Measurements from ENCODE around the gene ELF5.

ELF5 gene

DNA sequence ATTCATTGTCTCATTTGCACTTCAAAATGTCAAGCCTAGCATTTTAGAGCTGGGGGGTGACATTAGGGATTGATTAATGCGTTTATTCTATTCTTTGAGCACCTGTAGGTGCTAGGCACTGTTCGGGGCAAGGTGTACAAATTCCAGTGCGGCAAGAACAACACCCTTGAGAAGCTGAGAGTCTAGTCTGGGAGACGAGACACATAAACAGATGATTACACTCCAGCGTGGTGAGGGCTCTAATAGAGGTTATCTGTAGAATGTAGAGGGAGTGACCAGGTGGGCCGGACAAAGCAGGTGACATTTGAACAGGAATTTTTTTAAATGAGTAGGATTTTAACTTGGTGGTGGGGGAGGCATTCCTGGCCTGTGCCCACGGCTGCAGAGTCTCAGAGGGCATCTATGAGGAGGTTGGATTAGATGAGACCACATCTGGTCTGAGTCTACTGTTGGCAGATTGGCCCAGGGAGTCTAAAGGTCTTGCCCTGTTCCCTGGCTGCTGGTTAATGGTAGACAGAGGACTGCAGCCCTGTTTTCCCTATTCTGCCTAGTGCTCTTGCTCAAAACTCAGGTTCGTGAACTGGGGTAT, 73.9 kb downstream of the ELF5 start:
- Histone ChIP-seq H3K36me3 (ENCODE audit: control insufficient read depth in 2 of 2, insufficient read depth in 2 of 2, low read length in 2 of 2) (no peaks in the 10 kb centered on the region), H3K27me3 (ENCODE audit: control insufficient read depth in 1 of 2, insufficient read depth in 2 of 2, low read length in 2 of 2) (no peaks in the 10 kb centered on the region), H3K9me3 (ENCODE audit: control insufficient read depth in 2 of 2, low read length in 2 of 2) (no peaks in the 10 kb centered on the region), H3K4me3 (ENCODE audit: low read length in 2 of 2) (peak overlapping the region; percentile 71 to 94), H3K9ac (ENCODE audit: low read length in 2 of 2) (peak overlapping the region; percentile 71 to 85), H3K4me1 (ENCODE audit: control insufficient read depth, insufficient read depth, low read length) (peaks cover 11% of the 10 kb centered on the region), H3K27ac (ENCODE audit: low read length) (peak overlapping the region; percentile 94)

DNA sequence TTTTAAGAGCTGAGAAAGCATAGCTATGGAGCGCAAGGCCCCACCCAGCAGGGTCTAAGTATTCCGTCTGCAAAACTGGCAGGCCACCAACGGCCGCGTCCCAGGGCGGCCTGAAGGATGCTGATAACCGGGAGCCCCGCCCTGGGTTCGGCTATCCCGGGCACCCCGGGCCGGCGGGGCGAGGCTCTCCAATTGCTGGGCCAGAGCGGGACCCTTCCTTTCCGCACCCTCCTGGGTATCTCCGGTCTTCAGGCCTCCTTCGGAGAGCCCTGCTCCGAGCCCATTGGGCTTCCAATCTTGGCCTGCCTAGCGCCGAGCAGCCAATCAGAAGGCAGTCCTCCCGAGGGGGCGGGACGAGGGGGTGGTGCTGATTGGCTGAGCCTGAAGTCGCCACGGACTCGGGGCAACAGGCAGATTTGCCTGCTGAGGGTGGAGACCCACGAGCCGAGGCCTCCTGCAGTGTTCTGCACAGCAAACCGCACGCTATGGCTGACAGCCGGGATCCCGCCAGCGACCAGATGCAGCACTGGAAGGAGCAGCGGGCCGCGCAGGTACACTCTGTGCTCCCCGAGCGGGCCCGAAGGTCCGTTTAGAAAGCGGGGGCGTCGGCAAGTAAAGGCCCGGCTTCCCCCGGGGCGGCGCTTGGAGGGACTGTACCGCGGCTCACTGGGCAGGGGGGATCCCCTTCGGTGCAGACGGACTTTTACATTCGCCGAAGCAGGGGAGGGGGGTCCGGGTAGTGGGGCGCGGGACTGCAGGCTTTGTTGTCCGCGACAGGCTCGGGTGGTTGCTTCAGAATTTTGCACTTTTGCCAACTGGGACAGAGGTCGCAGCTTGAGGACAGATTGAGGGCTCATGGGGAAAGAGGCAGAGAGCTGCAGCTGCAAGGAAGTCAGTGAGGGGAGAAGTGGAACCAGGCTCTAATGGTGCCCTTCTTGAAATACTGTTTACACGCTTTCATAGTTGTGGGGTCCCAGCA, 74.8 kb downstream of the ELF5 start, which contains the start of gene CAT:
Gene CAT (plus strand): TSS at position 406 of the 979 bp plus-strand sequence. CDS start 80 bp downstream, at position 486.
- Histone ChIP-seq H3K9ac (ENCODE audit: low read length in 2 of 2) (peak within 1 kb of the TSS; percentile 83 to 85), H3K27me3 (ENCODE audit: control insufficient read depth in 1 of 2, insufficient read depth in 2 of 2, low read length in 2 of 2) (no peaks in the 10 kb centered on the region), H3K9me3 (ENCODE audit: control insufficient read depth in 2 of 2, low read length in 2 of 2) (no peaks in the 10 kb centered on the region), H3K4me1 (ENCODE audit: control insufficient read depth, insufficient read depth, low read length) (peaks cover 11% of the 10 kb centered on the region), H3K4me3 (ENCODE audit: low read length in 2 of 2) (peak within 1 kb of the TSS; percentile 71 to 94), H3K27ac (ENCODE audit: low read length) (peak within 1 kb of the TSS; percentile 94), H3K36me3 (ENCODE audit: control insufficient read depth in 2 of 2, insufficient read depth in 2 of 2, low read length in 2 of 2) (no peaks in the 10 kb centered on the region)

DNA sequence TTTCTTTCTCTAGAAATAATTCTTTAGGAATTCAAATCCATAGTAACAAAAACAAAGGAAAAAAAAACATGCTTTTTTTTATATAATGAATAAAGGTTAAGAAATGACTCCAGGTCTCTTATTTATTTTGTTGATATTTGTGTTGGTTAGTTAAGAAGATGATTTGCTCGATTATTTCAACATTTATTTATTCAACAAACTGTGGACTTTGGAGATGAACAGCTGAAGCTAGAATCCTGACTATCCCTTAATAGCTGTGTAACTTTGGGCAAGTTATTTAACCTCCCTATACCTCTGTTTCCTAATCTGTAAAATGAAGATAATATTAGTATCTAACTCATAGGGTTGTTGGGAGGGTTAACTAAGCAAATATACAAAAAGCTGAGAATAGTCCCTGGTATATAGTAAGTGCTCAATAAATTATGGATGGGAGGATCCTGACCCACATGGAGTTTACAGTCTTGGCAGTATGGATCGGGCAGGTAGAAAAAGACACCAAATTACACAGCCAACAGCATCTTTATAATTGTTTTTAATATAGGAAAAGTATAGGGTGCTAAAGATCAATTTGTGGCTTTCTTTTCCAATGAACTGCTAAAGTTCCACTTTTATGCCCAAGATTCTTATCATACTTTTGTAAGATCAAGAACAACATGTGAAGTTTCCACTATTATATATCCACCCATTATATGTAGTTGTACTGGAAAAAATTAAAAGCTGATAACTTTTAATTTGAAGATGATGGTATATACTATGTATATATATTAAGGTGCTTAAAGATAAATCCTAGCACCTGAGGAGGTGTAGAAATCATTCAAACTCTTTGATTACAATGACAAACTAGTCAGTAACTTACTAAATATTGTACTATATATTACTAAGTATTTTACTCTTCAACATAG, 76.1 kb downstream of the ELF5 start:
- Histone ChIP-seq H3K9me3 (ENCODE audit: control insufficient read depth in 2 of 2, low read length in 2 of 2) (no peaks in the 10 kb centered on the region), H3K4me3 (ENCODE audit: low read length in 2 of 2) (peak overlapping the region; percentile 71 to 94), H3K36me3 (ENCODE audit: control insufficient read depth in 2 of 2, insufficient read depth in 2 of 2, low read length in 2 of 2) (no peaks in the 10 kb centered on the region), H3K27ac (ENCODE audit: low read length) (no peak overlapping the region), H3K9ac (ENCODE audit: low read length in 2 of 2) (peak overlapping the region; percentile 83 to 85), H3K4me1 (ENCODE audit: control insufficient read depth, insufficient read depth, low read length) (peaks cover 11% of the 10 kb centered on the region), H3K27me3 (ENCODE audit: control insufficient read depth in 1 of 2, insufficient read depth in 2 of 2, low read length in 2 of 2) (no peaks in the 10 kb centered on the region)

DNA sequence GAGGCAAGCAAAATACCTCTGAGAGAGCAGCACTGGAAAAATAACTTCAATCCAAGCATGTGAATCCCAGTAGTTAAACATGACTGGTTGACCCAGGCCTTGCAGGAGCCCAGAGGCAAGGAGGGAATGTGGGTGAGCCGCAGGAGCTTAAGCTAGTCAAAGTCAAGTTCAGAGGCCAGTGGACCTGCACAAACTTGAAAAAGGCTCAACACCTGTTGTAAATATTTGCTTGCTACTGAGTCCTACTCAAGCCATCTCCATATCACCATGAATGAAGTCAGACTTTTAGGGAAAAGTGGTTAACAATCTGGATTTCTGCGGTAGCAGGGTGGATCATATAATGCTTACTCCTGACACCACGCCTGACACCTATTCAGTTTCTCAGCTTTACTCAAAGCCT, 79.7 kb downstream of the ELF5 start:
- Histone ChIP-seq H3K9me3 (ENCODE audit: control insufficient read depth in 2 of 2, low read length in 2 of 2) (no peaks in the 10 kb centered on the region), H3K36me3 (ENCODE audit: control insufficient read depth in 2 of 2, insufficient read depth in 2 of 2, low read length in 2 of 2) (no peaks in the 10 kb centered on the region), H3K27ac (ENCODE audit: low read length) (no peak overlapping the region), H3K27me3 (ENCODE audit: control insufficient read depth in 1 of 2, insufficient read depth in 2 of 2, low read length in 2 of 2) (no peaks in the 10 kb centered on the region), H3K4me1 (ENCODE audit: control insufficient read depth, insufficient read depth, low read length) (peaks cover 2% of the 10 kb centered on the region), H3K4me3 (ENCODE audit: low read length in 2 of 2) (no peak overlapping the region), H3K9ac (ENCODE audit: low read length in 2 of 2) (no peak overlapping the region)

DNA sequence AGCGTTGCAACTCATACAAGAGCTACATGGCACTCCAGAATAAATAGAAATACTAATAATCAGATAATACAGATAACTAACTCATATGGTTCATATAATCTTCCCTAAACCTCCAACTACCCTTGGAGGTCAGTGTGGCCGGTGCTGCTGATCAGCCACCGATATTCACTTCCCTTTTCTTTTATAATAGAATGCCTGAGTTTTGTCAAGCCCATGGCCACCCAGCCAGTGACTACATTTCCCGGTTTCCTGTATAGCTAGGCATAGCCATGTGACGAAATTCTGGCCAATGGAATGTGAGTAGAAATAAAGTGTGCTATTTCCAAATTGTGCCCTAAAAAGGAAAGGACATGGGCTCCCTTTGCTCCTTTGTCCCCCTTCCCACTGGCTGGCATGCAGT, 80.8 kb downstream of the ELF5 start:
- no peaks in the 10 kb centered on the region for H3K4me1 ChIP-seq (ENCODE audit: control insufficient read depth, insufficient read depth, low read length)
- H3K4me3 ChIP-seq (ENCODE audit: low read length in 2 of 2): no peak overlapping the region
- H3K27ac ChIP-seq (ENCODE audit: low read length): no peak overlapping the region
- no peaks in the 10 kb centered on the region for H3K27me3 ChIP-seq (ENCODE audit: control insufficient read depth in 1 of 2, insufficient read depth in 2 of 2, low read length in 2 of 2)
- H3K9ac ChIP-seq (ENCODE audit: low read length in 2 of 2): no peak overlapping the region
- H3K36me3 ChIP-seq (ENCODE audit: control insufficient read depth in 2 of 2, insufficient read depth in 2 of 2, low read length in 2 of 2): no peaks in the 10 kb centered on the region
- H3K9me3 ChIP-seq (ENCODE audit: control insufficient read depth in 2 of 2, low read length in 2 of 2): no peaks in the 10 kb centered on the region

DNA sequence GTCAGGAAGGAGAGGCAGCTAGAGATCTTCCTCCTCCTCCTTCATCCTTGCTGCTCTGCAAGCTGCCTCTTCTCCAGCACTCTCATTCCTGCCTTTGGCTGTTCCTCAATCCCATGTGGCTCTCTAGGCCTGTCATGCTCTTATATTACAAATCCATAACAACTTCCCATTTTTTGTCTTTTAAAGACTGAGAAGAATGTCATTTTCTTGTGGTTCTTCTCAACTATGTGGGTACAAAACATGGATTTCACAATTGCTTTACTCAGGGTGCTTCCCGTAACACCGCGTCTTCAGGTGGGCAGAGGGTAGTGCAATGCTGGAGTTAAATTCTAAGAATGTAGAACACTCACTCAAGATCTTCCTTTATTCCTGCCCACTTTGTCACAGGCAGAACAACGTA, 81.6 kb downstream of the ELF5 start:
- Histone ChIP-seq H3K4me1 (ENCODE audit: control insufficient read depth, insufficient read depth, low read length) (no peaks in the 10 kb centered on the region), H3K36me3 (ENCODE audit: control insufficient read depth in 2 of 2, insufficient read depth in 2 of 2, low read length in 2 of 2) (no peaks in the 10 kb centered on the region), H3K4me3 (ENCODE audit: low read length in 2 of 2) (no peak overlapping the region), H3K9ac (ENCODE audit: low read length in 2 of 2) (no peak overlapping the region), H3K27ac (ENCODE audit: low read length) (no peak overlapping the region), H3K27me3 (ENCODE audit: control insufficient read depth in 1 of 2, insufficient read depth in 2 of 2, low read length in 2 of 2) (no peaks in the 10 kb centered on the region), H3K9me3 (ENCODE audit: control insufficient read depth in 2 of 2, low read length in 2 of 2) (no peaks in the 10 kb centered on the region)
